Measurements from ENCODE around the gene SPINK9. TPM values are rescaled to one million over a fixed set of nuclear protein-coding genes. Genes with fewer than 3 reads are reported as not detected.

Gene SPINK9
- total RNA-seq, 2 donors from 2014 or later = not detected

GRCh38 chr5:148311484-148311883 is 23.9 kb upstream of the SPINK9 start:
- H3K27ac Mint-ChIP-seq = no peak overlapping the region
- H3K9me3 ChIP-seq (ENCODE audit: control insufficient read depth, low read length) = peaks cover 17% of the 10 kb centered on the region
- H3K4me3 ChIP-seq (ENCODE audit: low read length) = no peak overlapping the region
- no peaks in the 10 kb centered on the region for H3K27me3 ChIP-seq (ENCODE audit: control insufficient read depth, insufficient read depth, low read length, poor library complexity, severe bottlenecking)
- H3K27me3 Mint-ChIP-seq (ENCODE audit: insufficient read depth) = peaks cover 12% of the 10 kb centered on the region
- H3K27ac ChIP-seq (ENCODE audit: low read depth, low read length) = no peak overlapping the region
- no peak overlapping the region for H3K4me3 Mint-ChIP-seq
- no peaks in the 10 kb centered on the region for H3K4me1 ChIP-seq (ENCODE audit: control insufficient read depth, insufficient read depth, low read length)
- no peaks in the 10 kb centered on the region for H3K36me3 ChIP-seq (ENCODE audit: control insufficient read depth, insufficient read depth, low read length)
- H3K4me1 Mint-ChIP-seq = peaks cover 3% of the 10 kb centered on the region
- peaks cover 10% of the 10 kb centered on the region for H3K9me3 Mint-ChIP-seq
- no peak overlapping the region for H3K9ac ChIP-seq (ENCODE audit: extremely low read depth, low read length, poor library complexity, severe bottlenecking)
- DNase-seq = no peak
- 84 to 85% methylated on average over 2 to 3 of the region's 3 CpGs for WGBS, 2 experiments (ENCODE audit: insufficient coverage in 1 of 2, insufficient read length in 1 of 2)
- TF ChIP-seq CTCF (conservative IDR thresholded peaks at IDR 0.05) = no peak
- H3K36me3 Mint-ChIP-seq (ENCODE audit: low read depth) = no peaks in the 10 kb centered on the region

GRCh38 chr5:148312153-148312552 is 23.2 kb upstream of the SPINK9 start, which contains the start of gene SPINK7:
SPINK7 (plus strand) TSS chr5:148312423; CDS start chr5:148312484, 61 bp downstream.
- no peaks in the 10 kb centered on the region for H3K36me3 ChIP-seq (ENCODE audit: control insufficient read depth, insufficient read depth, low read length)
- H3K4me1 ChIP-seq (ENCODE audit: control insufficient read depth, insufficient read depth, low read length) = no peaks in the 10 kb centered on the region
- H3K27ac Mint-ChIP-seq = no peak within 1 kb of the TSS
- H3K27me3 ChIP-seq (ENCODE audit: control insufficient read depth, insufficient read depth, low read length, poor library complexity, severe bottlenecking) = no peaks in the 10 kb centered on the region
- 83 to 88% methylated on average over 1 to 3 of the region's 3 CpGs for WGBS, 2 experiments (ENCODE audit: insufficient coverage in 1 of 2, insufficient read length in 1 of 2)
- no peak within 1 kb of the TSS for H3K27ac ChIP-seq (ENCODE audit: low read depth, low read length)
- no peak for TF ChIP-seq CTCF (conservative IDR thresholded peaks at IDR 0.05)
- peaks cover 10% of the 10 kb centered on the region for H3K9me3 Mint-ChIP-seq
- no peaks in the 10 kb centered on the region for H3K36me3 Mint-ChIP-seq (ENCODE audit: low read depth)
- H3K9ac ChIP-seq (ENCODE audit: extremely low read depth, low read length, poor library complexity, severe bottlenecking) = no peak within 1 kb of the TSS
- H3K27me3 Mint-ChIP-seq (ENCODE audit: insufficient read depth) = peaks cover 14% of the 10 kb centered on the region
- no peak within 1 kb of the TSS for H3K4me3 Mint-ChIP-seq
- H3K9me3 ChIP-seq (ENCODE audit: control insufficient read depth, low read length) = peaks cover 17% of the 10 kb centered on the region
- peaks cover 2% of the 10 kb centered on the region for H3K4me1 Mint-ChIP-seq
- DNase-seq = no peak
- no peak within 1 kb of the TSS for H3K4me3 ChIP-seq (ENCODE audit: low read length)

GRCh38 chr5:148314187-148314586 is 21.2 kb upstream of the SPINK9 start:
- 93% methylated on average over 2 of the region's 2 CpGs; no CpG with 5 or more reads in 1 of the 2 experiments for WGBS, 2 experiments (ENCODE audit: insufficient coverage in 1 of 2, insufficient read length in 1 of 2)
- no peak overlapping the region for H3K27ac ChIP-seq (ENCODE audit: low read depth, low read length)
- TF ChIP-seq CTCF (conservative IDR thresholded peaks at IDR 0.05) = no peak
- peaks cover 3% of the 10 kb centered on the region for H3K9me3 ChIP-seq (ENCODE audit: control insufficient read depth, low read length)
- H3K4me3 Mint-ChIP-seq = no peak overlapping the region
- H3K27me3 Mint-ChIP-seq (ENCODE audit: insufficient read depth) = peaks cover 19% of the 10 kb centered on the region
- H3K27ac Mint-ChIP-seq = no peak overlapping the region
- H3K36me3 ChIP-seq (ENCODE audit: control insufficient read depth, insufficient read depth, low read length) = no peaks in the 10 kb centered on the region
- H3K9me3 Mint-ChIP-seq = peaks cover 7% of the 10 kb centered on the region
- peaks cover 2% of the 10 kb centered on the region for H3K4me1 Mint-ChIP-seq
- no peaks in the 10 kb centered on the region for H3K27me3 ChIP-seq (ENCODE audit: control insufficient read depth, insufficient read depth, low read length, poor library complexity, severe bottlenecking)
- H3K4me3 ChIP-seq (ENCODE audit: low read length) = no peak overlapping the region
- no peaks in the 10 kb centered on the region for H3K4me1 ChIP-seq (ENCODE audit: control insufficient read depth, insufficient read depth, low read length)
- H3K9ac ChIP-seq (ENCODE audit: extremely low read depth, low read length, poor library complexity, severe bottlenecking) = no peak overlapping the region
- no peak for DNase-seq
- H3K36me3 Mint-ChIP-seq (ENCODE audit: low read depth) = no peaks in the 10 kb centered on the region

Measured in endodermal cell (in vitro differentiated cells).